HepG2 (cell line): ENCODE measurements around the gene OTOP3. TPM values are rescaled to one million over a fixed set of nuclear protein-coding genes. Genes with fewer than 3 reads are reported as not detected.

Experiments
- ATAC-seq: fragments of 200-7000 bp; cut with Tn5 transposase; 3 replicates; pipeline ENCODE4 v1.9.1; 2020; ENCODE audit warnings: mild to moderate bottlenecking, moderate library complexity
- BruUV-seq: library from RNA; stranded (reverse); fragments of 400-500 nt; replicated peaks from 2 replicates; lab custom pipeline; 2021; lab: Mats Ljungman, UMichigan
- CTCF ChIA-PET: fragments of 300-600 bp; formaldehyde crosslinking; extraction: SDS; loops from one replicate; lab custom pipeline; 2021; ENCODE audit warnings: low total read pairs, inconsistent platforms, low intra/inter-chr PET ratio; lab: Yijun Ruan, JAX
- POLR2A ChIA-PET: fragments of 350-600 bp; sonication (Branson Sonifier 250); formaldehyde crosslinking; loops from one replicate; lab custom pipeline; 2020; ENCODE audit warnings: antibody characterized with exemption, inconsistent platforms; lab: Yijun Ruan, JAX
- DNase-seq: peaks from one replicate; pipeline ENCODE4 v3.0.0-alpha.2; 2015; ENCODE audit warnings: low spot score
- FAIRE-seq: peaks from 3 replicates; lab custom pipeline; 2011; peaks lifted over from hg19 to GRCh38; lab: Jason Lieb, UNC
- H2AFZ ChIP-seq: one replicate; pipeline ENCODE4 v1.6.1; 2011; ENCODE audit warnings: low read length, inconsistent platforms
- H3K27ac ChIP-seq: fragments of 300-600 bp; 3 replicates; pipeline ENCODE4 v1.8.0; 2011; ENCODE audit warnings: mixed run types, mild to moderate bottlenecking, mixed read lengths, low read length, inconsistent platforms; ENCODE audit not compliant: insufficient read depth; ENCODE audit errors: extremely low read length
- H3K27me3 ChIP-seq, 2 experiments: fragments of 200-600 bp in 1 of 2; 2 replicates in 1 of 2; 3 replicates in 1 of 2; pipeline versions ENCODE4 v1.6.0 to v1.8.0; 2011; ENCODE audit warnings: low read length in 2 of 2, mild to moderate bottlenecking in 2 of 2, moderate library complexity in 2 of 2, inconsistent platforms in 1 of 2; ENCODE audit not compliant: insufficient read depth in 2 of 2, control insufficient read depth in 1 of 2
- H3K36me3 ChIP-seq, 2 experiments: fragments of 200-600 bp in 1 of 2; replicated peaks in 1 of 2; 2 replicates in 1 of 2; 3 replicates in 1 of 2; pipeline versions ENCODE4 v1.5.1 to v1.8.0; 2011; ENCODE audit warnings: low read length in 2 of 2, inconsistent platforms in 1 of 2; ENCODE audit not compliant: insufficient read depth in 2 of 2, control insufficient read depth in 1 of 2
- H3K4me1 ChIP-seq: 2 replicates; pipeline ENCODE4 v1.5.1; 2012; ENCODE audit warnings: low read length, inconsistent platforms; ENCODE audit not compliant: insufficient read depth
- H3K4me2 ChIP-seq: 2 replicates; pipeline ENCODE4 v1.6.0; 2011; ENCODE audit warnings: low read depth, low read length, inconsistent platforms
- H3K4me3 ChIP-seq, 3 experiments: fragments of 200-600 bp in 1 of 3; sonication (generic), shearing (Covaris generic) in 1 of 3; replicated peaks in 1 of 3; 2 replicates each; pipeline ENCODE4 v1.5.1; 2011 to 2016; ENCODE audit warnings: low read length in 3 of 3, inconsistent platforms in 2 of 3, low read depth in 2 of 3, mild to moderate bottlenecking in 2 of 3, control low read depth in 1 of 3, mixed read lengths in 1 of 3; ENCODE audit not compliant: insufficient read depth in 1 of 3
- H3K79me2 ChIP-seq: one replicate; pipeline ENCODE4 v1.6.1; 2011; ENCODE audit warnings: low read length, inconsistent platforms; ENCODE audit not compliant: insufficient read depth
- H3K9ac ChIP-seq: 2 replicates; pipeline ENCODE4 v1.6.0; 2011; ENCODE audit warnings: mild to moderate bottlenecking, low read depth, low read length, inconsistent platforms; ENCODE audit not compliant: insufficient read depth
- H3K9me3 ChIP-seq: 2 replicates; pipeline ENCODE4 v1.5.1; 2012; ENCODE audit warnings: mild to moderate bottlenecking, low read length
- H4K20me1 ChIP-seq: 2 replicates; pipeline ENCODE4 v1.6.0; 2011; ENCODE audit warnings: inconsistent platforms, mild to moderate bottlenecking, low read length, moderate library complexity; ENCODE audit not compliant: insufficient read depth
- ARNTL ChIP-seq: sonication (generic); formaldehyde crosslinking; IDR thresholded peaks from 2 replicates; pipeline ENCODE4 v1.4.0; 2020; ENCODE audit warnings: mild to moderate bottlenecking, missing genetic modification reagents
- CEBPG ChIP-seq: IDR thresholded peaks from 2 replicates; pipeline ENCODE4 v1.6.1; 2016
- CREB1 ChIP-seq, 2 experiments: fragments of 450-650 bp in 1 of 2; IDR thresholded peaks; 2 replicates each; pipeline ENCODE4 v1.6.1; 2016 to 2017; ENCODE audit warnings: control low read depth in 1 of 2, mild to moderate bottlenecking in 1 of 2, missing compliant biosample characterization in 1 of 2, missing genetic modification characterization in 1 of 2
- FOSL2 ChIP-seq: sonication (generic); formaldehyde crosslinking; IDR thresholded peaks from 2 replicates; pipeline ENCODE4 v1.4.0; 2020; ENCODE audit warnings: missing genetic modification reagents
- FOXC1 ChIP-seq: sonication (generic); formaldehyde crosslinking; IDR thresholded peaks from 2 replicates; pipeline ENCODE4 v1.8.0; 2022; ENCODE audit warnings: mild to moderate bottlenecking, missing genetic modification reagents, borderline replicate concordance
- GABPB1 ChIP-seq: IDR thresholded peaks from 2 replicates; pipeline ENCODE4 v1.6.1; 2016; ENCODE audit warnings: mild to moderate bottlenecking, missing genetic modification reagents, moderate library complexity, missing compliant biosample characterization
- GATAD2A ChIP-seq: IDR thresholded peaks from 2 replicates; pipeline ENCODE4 v1.6.1; 2016
- MIER2 ChIP-seq: IDR thresholded peaks from 2 replicates; pipeline ENCODE4 v1.6.1; 2016; ENCODE audit warnings: missing biosample characterization, missing genetic modification reagents
- NFKB2 ChIP-seq: sonication (generic); formaldehyde crosslinking; IDR thresholded peaks from 2 replicates; pipeline ENCODE4 v1.4.0; 2020; ENCODE audit warnings: missing genetic modification reagents, borderline replicate concordance
- NRL ChIP-seq: sonication (generic); formaldehyde crosslinking; IDR thresholded peaks from 2 replicates; pipeline ENCODE4 v1.5.0; 2020; ENCODE audit warnings: missing genetic modification reagents, mild to moderate bottlenecking, moderate library complexity, borderline replicate concordance
- PATZ1 ChIP-seq: sonication (generic); formaldehyde crosslinking; IDR thresholded peaks from 2 replicates; pipeline ENCODE4 v1.4.0; 2020; ENCODE audit warnings: missing genetic modification reagents
- RAD21 ChIP-seq: fragments of 450-650 bp; formaldehyde crosslinking; IDR thresholded peaks from 2 replicates; pipeline ENCODE4 v1.5.0; 2020; ENCODE audit warnings: mild to moderate bottlenecking
- SALL1 ChIP-seq: sonication (generic); formaldehyde crosslinking; IDR thresholded peaks from 2 replicates; pipeline ENCODE4 v1.8.0; 2022; ENCODE audit warnings: mild to moderate bottlenecking, missing genetic modification reagents
- SALL2 ChIP-seq: sonication (generic); formaldehyde crosslinking; IDR thresholded peaks from 2 replicates; pipeline ENCODE4 v1.8.1; 2023; ENCODE audit warnings: mild to moderate bottlenecking, missing genetic modification reagents, inconsistent platforms
- ZFP36L2 ChIP-seq: sonication (generic); formaldehyde crosslinking; IDR thresholded peaks from 2 replicates; pipeline ENCODE4 v1.4.0; 2020; ENCODE audit warnings: missing genetic modification reagents
- ZNF331 ChIP-seq: sonication (generic); formaldehyde crosslinking; IDR thresholded peaks from 2 replicates; pipeline ENCODE4 v1.4.0; 2020; ENCODE audit warnings: missing genetic modification reagents
- ZNF335 ChIP-seq: sonication (generic); formaldehyde crosslinking; IDR thresholded peaks from 2 replicates; pipeline ENCODE4 v1.4.0; 2020; ENCODE audit warnings: missing genetic modification reagents
- ZNF768 ChIP-seq: sonication (generic); formaldehyde crosslinking; IDR thresholded peaks from 2 replicates; pipeline ENCODE4 v1.4.0; 2020; ENCODE audit warnings: missing genetic modification reagents
- ZNF878 ChIP-seq: sonication (generic); formaldehyde crosslinking; IDR thresholded peaks from 2 replicates; pipeline ENCODE4 v1.8.1; 2023; ENCODE audit warnings: mild to moderate bottlenecking, missing genetic modification reagents, moderate library complexity
- WGBS: methylation state at CpG from one replicate; pipeline ENCODE4 v1.1.6; 2017; ENCODE audit warnings: low lambda C conversion rate; 5-methylcytosine and 5-hydroxymethylcytosine counted together
- in situ Hi-C: cut with HindIII; loops from 2 replicates; pipeline ENCODE4 v1.10.0; 2017; ENCODE audit warnings: low pct_unique_long_range_greater_than_20kb; ENCODE audit not compliant: extremely low pct_ligation_motif_present
- intact Hi-C: fragments of 100-400 bp; cut with micrococcal nuclease; formaldehyde crosslinking; loops from one replicate; pipeline ENCODE4 v1.10.0; 2022; ENCODE audit not compliant: unreplicated experiment
- polyA plus RNA-seq, 8 experiments: library from polyadenylated mRNA; depleted of rRNA in 3 of 8; stranded (reverse) in 7 of 8; unstranded in 1 of 8; fragments of >200 nt; fragmentation: Illumina TruSeq in 4 of 8; extraction: Trizol in 4 of 8; gene quantifications; 2 replicates each; pipeline versions ENCODE4 v1.2.1 to v1.2.3, GENCODE V29; 2011 to 2016; ENCODE audit warnings: low read depth in 4 of 8, missing spikeins in 1 of 8, mixed read lengths in 1 of 8; ENCODE audit not compliant: insufficient read depth in 1 of 8
- total RNA-seq, 5 experiments: library from RNA; depleted of rRNA; stranded (reverse); fragments of >200 nt; fragmentation: Illumina TruSeq; extraction: Trizol; gene quantifications; 2 replicates each; pipeline ENCODE4 v1.2.3, GENCODE V29; 2016; ENCODE audit warnings: low read depth in 1 of 5
- TF ChIP-seq, protein P1 (sequence below): sonication (generic); formaldehyde crosslinking; IDR thresholded peaks from 2 replicates; pipeline ENCODE4 v1.5.0; 2020; ENCODE audit warnings: mild to moderate bottlenecking, missing genetic modification reagents, moderate library complexity

OTOP3 gene
- total and polyA plus RNA-seq, 2 of the 13 experiments (the other 11 are each of a cell fraction or from before 2014, with no cell fraction given) = not detected

- FAIRE-seq = peak; percentile 81
- CTCF ChIA-PET = interaction anchor here (1.2 to 2.8 kb wide), 6 partner anchors 10 to 167 kb away, joined by 3 to 32 read pairs (median 7); partner anchors contain the start of genes MRPL58, OTOP2 and USH1G
- TF ChIP-seq ZNF768 (CRISPR knock-in tag) = 0 out of 2 replicates have a peak, but pooled peaks have one; percentile 23
- TF ChIP-seq ZFP36L2 (CRISPR knock-in tag) = no peak
- TF ChIP-seq NRL (CRISPR knock-in tag) = peak; percentile 14; the same call in 1 of the 2 replicates
- no peak for TF ChIP-seq ZNF335 (CRISPR knock-in tag)
- 0 out of 2 replicates have a peak, but pooled peaks have one; percentile 15 for TF ChIP-seq FOXC1 (CRISPR knock-in tag)
- peak; percentile 49; the same call in 1 of the 2 replicates for TF ChIP-seq SALL1 (CRISPR knock-in tag)
- no peak for TF ChIP-seq CREB1 (IDR thresholded peaks at IDR 0.05)
- no peak for TF ChIP-seq CREB1 (CRISPR knock-in tag; IDR thresholded peaks at IDR 0.05)
- 0 out of 2 replicates have a peak, but pooled peaks have one; percentile 22 for TF ChIP-seq FOSL2 (CRISPR knock-in tag)
- TF ChIP-seq PATZ1 (CRISPR knock-in tag) = 0 out of 2 replicates have a peak, but pooled peaks have one; percentile 18
- TF ChIP-seq ARNTL (CRISPR knock-in tag) = no peak
- 0 out of 2 replicates have a peak, but pooled peaks have one; percentile 36 for TF ChIP-seq SALL2 (CRISPR knock-in tag)
- 0 out of 2 replicates have a peak, but pooled peaks have one; percentile 41 for TF ChIP-seq MIER2
- TF ChIP-seq CEBPG (CRISPR knock-in tag) = 0 out of 2 replicates have a peak, but pooled peaks have one; percentile 18
- no peak for TF ChIP-seq ZNF878 (CRISPR knock-in tag)
- TF ChIP-seq GABPB1 (CRISPR knock-in tag) = 0 out of 2 replicates have a peak, but pooled peaks have one; percentile 22
- TF ChIP-seq RAD21 (CRISPR knock-in tag) = peak; percentile 89
- TF ChIP-seq, protein P1, sequence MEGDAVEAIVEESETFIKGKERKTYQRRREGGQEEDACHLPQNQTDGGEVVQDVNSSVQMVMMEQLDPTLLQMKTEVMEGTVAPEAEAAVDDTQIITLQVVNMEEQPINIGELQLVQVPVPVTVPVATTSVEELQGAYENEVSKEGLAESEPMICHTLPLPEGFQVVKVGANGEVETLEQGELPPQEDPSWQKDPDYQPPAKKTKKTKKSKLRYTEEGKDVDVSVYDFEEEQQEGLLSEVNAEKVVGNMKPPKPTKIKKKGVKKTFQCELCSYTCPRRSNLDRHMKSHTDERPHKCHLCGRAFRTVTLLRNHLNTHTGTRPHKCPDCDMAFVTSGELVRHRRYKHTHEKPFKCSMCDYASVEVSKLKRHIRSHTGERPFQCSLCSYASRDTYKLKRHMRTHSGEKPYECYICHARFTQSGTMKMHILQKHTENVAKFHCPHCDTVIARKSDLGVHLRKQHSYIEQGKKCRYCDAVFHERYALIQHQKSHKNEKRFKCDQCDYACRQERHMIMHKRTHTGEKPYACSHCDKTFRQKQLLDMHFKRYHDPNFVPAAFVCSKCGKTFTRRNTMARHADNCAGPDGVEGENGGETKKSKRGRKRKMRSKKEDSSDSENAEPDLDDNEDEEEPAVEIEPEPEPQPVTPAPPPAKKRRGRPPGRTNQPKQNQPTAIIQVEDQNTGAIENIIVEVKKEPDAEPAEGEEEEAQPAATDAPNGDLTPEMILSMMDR (CRISPR knock-in tag) = peak; percentile 96
- TF ChIP-seq NFKB2 = peak; percentile 40; the same call in 1 of the 2 replicates
- 0 out of 2 replicates have a peak, but pooled peaks have one; percentile 32 for TF ChIP-seq ZNF331 (CRISPR knock-in tag)
- 0 out of 2 replicates have a peak, but pooled peaks have one; percentile 14 for TF ChIP-seq GATAD2A (CRISPR knock-in tag)
Measured at GRCh38 chr17:74957935-74958740, 22.4 kb downstream of the OTOP3 start.

More at GRCh38 chr17:74957935-74958740, 22.4 kb downstream of the OTOP3 start:
- no peak overlapping the region for H3K4me3 ChIP-seq
- H3K79me2 ChIP-seq = no peaks in the 10 kb centered on the region
- DNase-seq (peak; percentile 41), ATAC-seq (peak; percentile 55)
- H3K27ac ChIP-seq = no peak overlapping the region
- H3K4me1 ChIP-seq = peaks cover 9% of the 10 kb centered on the region; the same call in 1 of the 2 replicates
- H3K27me3 ChIP-seq = peaks cover 0 to 8% of the 10 kb centered on the region in 2 experiments; a peak in 2 of 5 replicates
- 26% methylated on average over 18 of the region's 33 CpGs for whole genome bisulfite sequencing
- POLR2A ChIA-PET = interaction anchor here (0.7 to 2.6 kb wide), 7 partner anchors 9 to 85 kb away, joined by 3 to 10 read pairs (median 3); partner anchors contain the start of genes FDXR and MRPL58
- intact Hi-C loops = loop anchor here (1.0 kb wide), 1 partner anchor 35 kb away; the partner anchor contains the start of gene USH1G
- H3K4me2 ChIP-seq = no peak overlapping the region
- H3K9ac ChIP-seq = no peak overlapping the region
- no peaks in the 10 kb centered on the region for H4K20me1 ChIP-seq
- BruUV-seq = no TSS peak
- in situ Hi-C loops = loop anchor here (5.0 kb wide), 1 partner anchor 36 kb away; the partner anchor contains the start of genes OTOP2 and USH1G
- no peaks in the 10 kb centered on the region for H3K9me3 ChIP-seq
- no peaks in the 10 kb centered on the region for H3K36me3 ChIP-seq
- H2AFZ ChIP-seq = no peak overlapping the region
